Activated CD8-positive, alpha-beta T cell treated with anti-CD3 and anti-CD28 coated beads for 36 hours (primary cell): ENCODE measurements around the gene ARFIP2. TPM values are rescaled to one million over a fixed set of nuclear protein-coding genes. Genes with fewer than 3 reads are reported as not detected.
A peak's percentile ranks its signal among the peaks of the same experiment; 100 is the strongest.

ENCODE experiments used
- ATAC-seq: fragments of 200-7000 bp; cut with Tn5 transposase; one replicate; pipeline ENCODE4 v1.10.0; 2021; ENCODE audit warnings: mild to moderate bottlenecking, moderate library complexity
- CTCF ChIA-PET: fragments of 350-600 bp; sonication (Branson Sonifier 250); formaldehyde crosslinking; loops from one replicate; lab custom pipeline; 2021; ENCODE audit warnings: antibody characterized with exemption; lab: Charles Lee
- POLR2A ChIA-PET: fragments of 350-600 bp; sonication (Branson Sonifier 250); formaldehyde crosslinking; loops from one replicate; lab custom pipeline; 2021; ENCODE audit warnings: antibody characterized with exemption; lab: Charles Lee
- DNase-seq: peaks from one replicate; pipeline ENCODE4 v3.0.0-alpha.2; 2020
- H3K27ac Mint-ChIP-seq: one replicate; pipeline ENCODE4 v1.8.0; 2021; ENCODE audit warnings: mild to moderate bottlenecking, mixed read lengths
- H3K27me3 Mint-ChIP-seq: one replicate; pipeline ENCODE4 v1.8.0; 2021; ENCODE audit warnings: mixed read lengths
- H3K36me3 Mint-ChIP-seq: one replicate; pipeline ENCODE4 v1.8.0; 2021; ENCODE audit warnings: low read depth, mixed read lengths
- H3K4me1 Mint-ChIP-seq: one replicate; pipeline ENCODE4 v1.8.0; 2021; ENCODE audit warnings: low read depth, mixed read lengths
- H3K4me3 Mint-ChIP-seq: one replicate; pipeline ENCODE4 v1.8.0; 2021; ENCODE audit warnings: mild to moderate bottlenecking, moderate library complexity, mixed read lengths
- H3K9me3 Mint-ChIP-seq: one replicate; pipeline ENCODE4 v1.8.0; 2021; ENCODE audit warnings: mixed read lengths
- intact Hi-C: fragments of 100-400 bp; cut with micrococcal nuclease; formaldehyde crosslinking; loops from one replicate; pipeline ENCODE4 v1.10.0; 2022
- total RNA-seq, 2 experiments: library from RNA; stranded (reverse); gene quantifications; one replicate each; pipeline ENCODE4 v1.2.3, GENCODE V29; 2021
- TF ChIP-seq, protein P1 (sequence below): fragments of 200-600 bp; IDR thresholded peaks from one replicate; pipeline ENCODE4 v1.8.0; 2022; ENCODE audit warnings: antibody characterized with exemption, mild to moderate bottlenecking

Gene ARFIP2
- total RNA-seq, 2 experiments from 2014 or later = 36.9 to 38.3 TPM

DNA sequence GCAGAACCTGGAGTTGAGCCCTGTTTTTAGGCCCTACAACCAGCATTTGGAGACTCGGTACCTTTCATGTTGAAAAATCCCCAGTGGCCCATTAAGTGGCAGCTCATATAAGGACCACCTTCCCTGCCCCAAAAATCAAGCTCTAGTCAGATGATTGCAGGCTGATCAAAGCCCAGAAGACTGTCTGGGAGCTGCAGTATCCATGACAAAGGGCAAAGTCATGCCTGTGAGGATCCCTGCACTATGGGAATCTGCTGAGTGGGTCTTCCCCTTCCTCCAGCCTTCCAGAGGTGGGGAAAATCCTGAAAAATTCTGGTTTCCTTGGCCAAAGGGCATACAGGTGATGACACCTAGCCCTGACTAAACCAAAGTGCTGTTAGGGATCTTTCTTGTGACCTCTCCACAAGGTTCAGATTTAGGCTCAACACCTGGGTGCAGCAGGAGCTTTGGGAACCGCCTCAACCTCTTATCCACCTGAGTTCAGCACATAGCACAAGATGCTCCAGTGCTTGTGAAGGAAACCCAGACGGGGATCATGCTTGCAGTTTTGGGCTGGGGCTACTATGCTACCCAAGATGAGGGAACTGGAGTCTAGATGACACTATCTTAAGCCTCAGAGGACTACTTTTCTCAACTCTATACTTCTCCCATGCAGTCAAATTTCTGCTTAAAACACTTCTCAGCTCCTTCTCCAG, 6.2 kb downstream of the ARFIP2 start:
- H3K27ac Mint-ChIP-seq = peak overlapping the region; percentile 39
- peak overlapping the region; percentile 9 for H3K4me3 Mint-ChIP-seq
- no peak for ATAC-seq
- no peak for DNase-seq
- H3K4me1 Mint-ChIP-seq = peaks cover 22% of the 10 kb centered on the region
- H3K36me3 Mint-ChIP-seq = peaks cover 13% of the 10 kb centered on the region
- H3K9me3 Mint-ChIP-seq = no peaks in the 10 kb centered on the region
- TF ChIP-seq, protein P1, sequence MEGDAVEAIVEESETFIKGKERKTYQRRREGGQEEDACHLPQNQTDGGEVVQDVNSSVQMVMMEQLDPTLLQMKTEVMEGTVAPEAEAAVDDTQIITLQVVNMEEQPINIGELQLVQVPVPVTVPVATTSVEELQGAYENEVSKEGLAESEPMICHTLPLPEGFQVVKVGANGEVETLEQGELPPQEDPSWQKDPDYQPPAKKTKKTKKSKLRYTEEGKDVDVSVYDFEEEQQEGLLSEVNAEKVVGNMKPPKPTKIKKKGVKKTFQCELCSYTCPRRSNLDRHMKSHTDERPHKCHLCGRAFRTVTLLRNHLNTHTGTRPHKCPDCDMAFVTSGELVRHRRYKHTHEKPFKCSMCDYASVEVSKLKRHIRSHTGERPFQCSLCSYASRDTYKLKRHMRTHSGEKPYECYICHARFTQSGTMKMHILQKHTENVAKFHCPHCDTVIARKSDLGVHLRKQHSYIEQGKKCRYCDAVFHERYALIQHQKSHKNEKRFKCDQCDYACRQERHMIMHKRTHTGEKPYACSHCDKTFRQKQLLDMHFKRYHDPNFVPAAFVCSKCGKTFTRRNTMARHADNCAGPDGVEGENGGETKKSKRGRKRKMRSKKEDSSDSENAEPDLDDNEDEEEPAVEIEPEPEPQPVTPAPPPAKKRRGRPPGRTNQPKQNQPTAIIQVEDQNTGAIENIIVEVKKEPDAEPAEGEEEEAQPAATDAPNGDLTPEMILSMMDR = no peak
- ChIA-PET POLR2A (interaction anchor here (1.0 to 2.8 kb wide), 5 partner anchors 9 to 175 kb away, joined by 3 to 17 read pairs (median 3); no protein-coding TSS in a partner anchor), CTCF (interaction anchor here (1.0 to 7.7 kb wide), 4 partner anchors 30 to 208 kb away, joined by 3 to 41 read pairs (median 20); partner anchors contain the start of gene MRPL17)
- intact Hi-C loops = no loop called here
- H3K27me3 Mint-ChIP-seq = no peaks in the 10 kb centered on the region

DNA sequence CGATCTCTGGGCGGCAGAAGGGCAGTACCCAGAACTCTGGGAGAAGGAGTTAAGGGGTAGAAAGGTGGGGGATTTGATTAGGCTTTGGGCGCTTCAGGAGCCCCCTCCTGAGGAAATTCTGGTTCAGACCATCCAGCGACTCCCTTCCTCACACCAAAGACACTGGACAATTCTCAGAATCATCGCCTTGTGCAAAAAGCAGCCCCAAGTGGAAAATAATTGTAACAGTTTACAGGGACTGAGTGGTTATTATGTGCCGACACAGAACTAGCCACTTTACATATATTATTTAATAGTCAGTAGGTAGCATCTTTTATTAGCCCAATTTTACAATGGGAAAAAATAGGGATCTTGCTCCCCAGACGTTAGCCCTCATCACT, 6.7 kb downstream of the ARFIP2 start:
- POLR2A ChIA-PET = interaction anchor here (0.6 to 2.8 kb wide), 4 partner anchors 10 to 61 kb away, joined by 3 to 17 read pairs (median 4); no protein-coding TSS in a partner anchor
- intact Hi-C loops = no loop called here

DNA sequence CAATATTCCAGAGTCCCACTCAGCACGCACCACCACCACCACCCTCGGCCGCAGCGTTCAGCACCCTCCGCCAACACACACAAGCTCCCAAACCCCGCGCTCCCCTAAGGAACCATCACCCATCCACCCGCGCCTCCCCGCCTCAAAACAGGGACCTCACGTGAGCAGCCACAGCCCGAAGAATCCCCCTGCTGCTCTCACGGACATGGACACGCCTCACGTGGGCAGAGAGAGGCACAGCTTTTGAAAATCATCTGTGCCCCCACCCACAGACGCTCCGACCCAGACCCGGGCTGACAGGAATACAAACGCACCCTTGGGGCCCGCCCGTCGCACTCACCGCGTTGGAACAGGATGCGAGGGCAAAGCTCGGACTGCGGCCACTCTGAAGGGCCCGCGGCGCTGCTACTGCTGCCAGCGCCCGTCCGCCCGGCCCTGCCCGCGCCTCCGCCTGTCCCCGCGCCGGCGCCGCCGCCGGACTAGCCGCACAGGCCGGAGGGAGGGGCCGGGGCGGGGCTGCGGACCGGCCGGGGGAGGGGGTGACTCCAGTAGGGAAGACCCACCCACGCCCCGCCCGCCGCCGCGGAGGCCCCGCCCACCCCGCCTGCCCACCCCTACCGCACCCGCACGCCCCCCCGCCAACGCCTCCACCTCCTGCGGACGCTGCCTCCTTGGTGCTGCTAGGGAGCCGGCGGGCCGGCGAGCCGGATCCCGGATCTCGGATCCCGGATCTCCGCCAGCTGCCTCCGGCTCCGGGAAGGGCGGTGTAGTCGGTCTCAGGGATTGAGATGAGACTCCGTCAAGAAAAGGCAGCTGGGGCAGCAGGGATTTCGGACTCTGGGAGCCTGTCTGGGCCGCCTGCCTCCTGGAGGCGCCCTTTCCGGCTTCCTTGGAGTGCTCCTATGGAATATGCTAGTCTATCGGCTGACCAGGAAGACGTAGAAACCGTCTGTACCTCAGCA, 7.4 kb downstream of the ARFIP2 start, which contains the start of gene TRIM3:
Gene TRIM3, minus strand, starts transcription at position 491 of the 962 bp plus-strand sequence. CDS start 8,246 bp downstream, outside the sequence.
- intact Hi-C loops = no loop called here
- peak within 1 kb of the TSS; percentile 18 for H3K27ac Mint-ChIP-seq

More for the DNA sequence above, 6.7 kb downstream of the ARFIP2 start:
- Mint-ChIP-seq H3K4me1 (peaks cover 16% of the 10 kb centered on the region), H3K36me3 (peaks cover 13% of the 10 kb centered on the region), H3K4me3 (peak overlapping the region; percentile 61), H3K27me3 (no peaks in the 10 kb centered on the region), H3K9me3 (no peaks in the 10 kb centered on the region), H3K27ac (peak overlapping the region; percentile 16)
- TF ChIP-seq, protein P1 = no peak
- CTCF ChIA-PET = interaction anchor here (6.6 to 7.7 kb wide), 2 partner anchors 30 to 96 kb away, joined by 36 to 41 read pairs; no protein-coding TSS in a partner anchor
- ATAC-seq (no peak), DNase-seq (no peak)

DNA sequence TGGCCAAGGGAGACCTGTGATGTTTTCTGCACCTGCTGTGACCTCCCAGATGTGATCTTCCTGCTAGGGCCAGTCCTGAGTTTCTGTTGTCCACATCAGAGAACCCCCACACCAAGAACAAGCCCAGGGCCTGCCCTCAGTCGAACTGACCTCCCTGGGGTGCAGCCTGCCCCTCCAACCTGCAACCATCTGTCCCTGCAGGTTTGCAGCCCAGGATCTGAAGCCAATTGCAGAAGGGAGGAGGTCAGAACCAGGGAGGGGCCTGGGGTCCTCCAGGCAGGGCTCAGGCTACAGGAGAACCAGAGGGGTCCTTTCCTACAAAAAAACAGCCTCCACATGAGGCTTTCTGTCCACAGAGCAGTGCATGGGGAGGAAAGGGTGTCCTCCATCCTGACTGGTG, 8.2 kb downstream of the ARFIP2 start:
- ChIA-PET CTCF (interaction anchor here (1.1 to 7.7 kb wide), 8 partner anchors 9 to 120 kb away, joined by 4 to 41 read pairs (median 8); partner anchors contain the start of gene HPX), POLR2A (interaction anchor here (0.6 to 2.8 kb wide), 6 partner anchors 11 to 269 kb away, joined by 3 to 17 read pairs (median 3); no protein-coding TSS in a partner anchor)
- H3K9me3 Mint-ChIP-seq = no peaks in the 10 kb centered on the region
- TF ChIP-seq, protein P1 = no peak
- DNase-seq = no peak
- no peaks in the 10 kb centered on the region for H3K27me3 Mint-ChIP-seq
- H3K4me3 Mint-ChIP-seq = peak overlapping the region; percentile 50
- H3K27ac Mint-ChIP-seq = no peak overlapping the region
- peaks cover 8% of the 10 kb centered on the region for H3K36me3 Mint-ChIP-seq
- H3K4me1 Mint-ChIP-seq = peaks cover 9% of the 10 kb centered on the region
- intact Hi-C loops = no loop called here
- ATAC-seq = no peak

More for the DNA sequence above, 7.4 kb downstream of the ARFIP2 start, which contains the start of gene TRIM3:
- ChIA-PET POLR2A (interaction anchor here (0.5 to 2.8 kb wide), 7 partner anchors 10 to 341 kb away, joined by 3 to 17 read pairs (median 3); no protein-coding TSS in a partner anchor), CTCF (interaction anchor here (1.1 to 7.7 kb wide), 7 partner anchors 9 to 120 kb away, joined by 4 to 41 read pairs (median 7); partner anchors contain the start of gene HPX)
- H3K4me1 Mint-ChIP-seq = peaks cover 9% of the 10 kb centered on the region
- DNase-seq (peak; percentile 64), ATAC-seq (peak; percentile 66)
- peaks cover 12% of the 10 kb centered on the region for H3K36me3 Mint-ChIP-seq
- no peaks in the 10 kb centered on the region for H3K9me3 Mint-ChIP-seq
- no peaks in the 10 kb centered on the region for H3K27me3 Mint-ChIP-seq
- H3K4me3 Mint-ChIP-seq = peak within 1 kb of the TSS; percentile 76
- TF ChIP-seq, protein P1 = no peak
